ENCODE measurements around the gene CDK4.

CDK4 gene

DNA sequence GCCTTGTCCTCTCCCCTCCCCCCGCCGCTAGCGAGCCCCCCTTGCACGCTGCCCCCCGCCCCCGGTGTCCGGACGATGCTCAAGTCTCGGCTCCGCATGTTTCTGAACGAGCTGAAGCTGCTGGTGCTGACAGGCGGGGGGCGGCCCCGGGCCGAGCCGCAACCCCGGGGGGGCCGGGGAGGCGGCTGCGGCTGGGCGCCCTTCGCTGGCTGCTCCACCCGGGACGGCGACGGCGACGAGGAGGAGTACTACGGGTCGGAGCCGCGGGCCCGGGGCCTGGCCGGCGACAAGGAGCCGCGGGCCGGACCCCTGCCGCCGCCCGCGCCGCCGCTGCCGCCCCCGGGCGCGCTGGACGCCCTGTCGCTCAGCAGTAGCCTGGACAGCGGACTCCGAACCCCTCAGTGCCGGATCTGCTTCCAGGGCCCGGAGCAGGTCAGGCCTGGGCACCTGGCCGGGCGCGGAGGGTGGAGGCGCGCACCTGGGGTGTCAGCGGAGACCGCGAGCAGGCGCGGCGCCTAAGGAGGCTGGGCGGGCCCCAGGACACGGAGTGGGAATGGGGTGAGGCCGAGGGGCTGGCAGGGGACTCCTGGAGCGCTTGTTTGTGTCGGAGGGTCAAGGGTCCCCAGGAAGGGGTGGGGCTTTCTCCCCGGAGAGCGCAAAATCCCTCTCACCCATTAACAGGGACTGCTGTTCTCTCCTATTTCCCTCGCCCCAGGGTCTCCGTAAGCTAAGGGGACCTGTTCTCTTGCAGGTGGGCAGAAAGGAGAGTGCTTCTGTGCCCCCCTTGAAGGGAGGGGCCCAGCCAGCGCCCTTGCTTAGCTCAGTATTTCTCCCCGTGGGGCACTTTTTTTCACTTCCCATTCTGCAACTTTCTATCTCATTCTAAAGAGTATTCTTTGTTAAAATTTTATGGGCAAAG is 3.6 kb upstream of the CDK4 start:
- no peak for DNase-seq (ENCODE audit: low read depth)

DNA sequence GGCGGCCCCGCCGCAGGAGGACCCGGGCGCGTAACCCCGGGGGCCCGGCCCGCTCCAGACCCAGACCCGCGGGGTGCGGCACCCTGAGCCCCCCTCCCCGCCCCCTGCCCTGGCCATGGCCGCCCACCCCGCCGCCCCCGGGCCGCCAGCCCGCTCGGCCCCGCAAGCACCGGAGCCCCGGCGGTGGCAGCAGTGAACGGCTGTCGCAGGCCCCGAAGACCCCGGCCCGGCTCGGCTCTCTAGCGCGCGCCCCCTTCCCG is 3.0 kb upstream of the CDK4 start:
- no peak for DNase-seq (ENCODE audit: low read depth)

DNA sequence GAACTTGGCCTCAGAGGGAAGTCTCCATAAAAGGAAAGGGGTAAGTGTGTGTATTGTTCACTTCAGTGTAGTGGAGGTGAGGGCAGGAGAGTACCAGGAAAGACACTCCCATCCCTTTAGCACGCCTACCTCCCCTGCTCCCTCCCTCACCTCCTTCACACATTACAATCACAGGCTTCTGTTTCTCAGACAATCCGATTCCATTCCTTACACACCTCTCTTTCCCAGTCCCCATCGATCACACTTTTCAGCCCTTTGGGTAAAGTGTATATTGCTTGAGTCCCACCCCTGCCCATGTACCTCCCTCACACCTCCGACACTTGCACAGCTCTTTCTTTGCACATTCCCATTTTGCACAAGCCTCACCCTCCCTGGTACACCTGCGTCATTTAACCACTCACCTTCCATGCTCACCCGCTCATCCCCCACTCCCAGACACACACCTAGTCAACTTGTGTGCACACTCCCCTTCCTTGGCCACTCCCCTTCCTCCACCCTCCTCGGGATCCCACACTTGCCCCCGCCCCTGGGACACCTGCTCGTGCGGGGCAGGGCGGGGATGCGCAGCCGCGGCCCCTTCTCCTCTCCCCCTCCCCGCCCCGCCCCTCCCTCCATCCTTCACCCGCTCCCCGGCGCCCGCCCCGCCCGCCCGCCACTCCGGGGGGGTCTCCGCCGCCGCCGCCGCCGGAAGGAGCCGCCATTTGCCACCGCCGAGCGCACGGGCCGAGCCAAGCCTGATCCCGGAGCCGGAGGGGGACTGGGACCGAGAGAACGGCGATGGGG is 2.5 kb upstream of the CDK4 start, which contains the start of gene MARCHF9:
MARCHF9 (plus strand) TSS at position 693 of the 783 bp plus-strand sequence. CDS start 426 bp downstream, outside the sequence.
- DNase-seq (ENCODE audit: low read depth), result no peak

DNA sequence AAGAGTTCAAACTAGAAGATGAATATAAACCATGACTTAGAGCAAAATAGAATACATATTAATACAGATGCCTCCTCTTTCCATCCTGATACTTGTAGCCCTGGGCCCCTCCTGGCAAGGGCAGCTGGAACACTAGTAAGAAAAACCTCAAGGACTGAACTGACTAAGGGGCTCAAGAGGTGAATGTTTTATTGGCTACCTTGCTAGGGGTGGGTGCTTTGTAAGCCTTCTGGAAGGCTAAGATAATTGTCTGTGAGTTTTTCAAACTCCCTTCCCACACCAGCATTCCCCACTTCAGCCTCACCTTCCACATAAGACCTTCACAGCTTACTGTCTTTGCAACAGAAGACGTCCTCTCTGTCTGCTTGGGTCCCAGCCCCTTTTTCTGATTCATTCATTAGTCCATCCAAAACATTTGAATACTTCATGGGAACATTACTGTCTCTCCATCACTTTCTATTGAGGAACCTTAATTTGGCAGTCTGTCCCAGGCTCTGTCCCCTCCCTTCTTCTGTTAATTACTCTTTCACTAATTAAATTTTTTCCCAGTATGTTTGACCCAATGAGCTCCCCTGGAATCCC is 1.7 kb upstream of the CDK4 start:
- DNase-seq (ENCODE audit: low read depth), result no peak

DNA sequence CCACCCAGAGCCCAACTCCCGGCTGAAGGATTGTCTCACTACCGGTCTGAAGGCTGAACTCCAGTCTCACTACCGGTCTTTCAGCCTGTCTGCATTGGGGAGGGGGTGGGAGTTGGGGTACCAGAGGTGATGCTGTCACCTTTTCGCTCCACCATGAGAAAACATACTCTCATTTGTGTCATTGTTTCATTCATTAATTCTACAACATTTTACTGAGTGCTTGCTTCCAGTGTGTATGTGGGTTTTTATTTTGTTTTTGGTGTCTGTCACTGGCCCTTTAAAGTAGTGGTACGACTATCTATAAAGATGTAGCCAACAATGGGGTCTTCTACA is 524 bp upstream of the CDK4 start:
- DNase-seq (ENCODE audit: low read depth), result no peak

DNA sequence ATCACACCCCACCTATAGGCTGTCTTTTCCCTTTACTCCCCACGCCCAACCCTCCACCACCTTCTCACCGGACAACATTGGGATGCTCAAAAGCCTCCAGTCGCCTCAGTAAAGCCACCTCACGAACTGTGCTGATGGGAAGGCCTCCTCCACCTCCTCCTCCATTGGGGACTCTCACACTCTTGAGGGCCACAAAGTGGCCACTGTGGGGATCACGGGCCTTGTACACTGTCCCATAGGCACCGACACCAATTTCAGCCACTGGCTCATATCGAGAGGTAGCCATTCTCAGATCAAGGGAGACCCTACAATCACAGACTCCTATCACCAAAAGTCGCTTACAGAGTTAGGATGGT is 700 bp downstream of the CDK4 start:
- no peak for DNase-seq (ENCODE audit: low read depth)

DNA sequence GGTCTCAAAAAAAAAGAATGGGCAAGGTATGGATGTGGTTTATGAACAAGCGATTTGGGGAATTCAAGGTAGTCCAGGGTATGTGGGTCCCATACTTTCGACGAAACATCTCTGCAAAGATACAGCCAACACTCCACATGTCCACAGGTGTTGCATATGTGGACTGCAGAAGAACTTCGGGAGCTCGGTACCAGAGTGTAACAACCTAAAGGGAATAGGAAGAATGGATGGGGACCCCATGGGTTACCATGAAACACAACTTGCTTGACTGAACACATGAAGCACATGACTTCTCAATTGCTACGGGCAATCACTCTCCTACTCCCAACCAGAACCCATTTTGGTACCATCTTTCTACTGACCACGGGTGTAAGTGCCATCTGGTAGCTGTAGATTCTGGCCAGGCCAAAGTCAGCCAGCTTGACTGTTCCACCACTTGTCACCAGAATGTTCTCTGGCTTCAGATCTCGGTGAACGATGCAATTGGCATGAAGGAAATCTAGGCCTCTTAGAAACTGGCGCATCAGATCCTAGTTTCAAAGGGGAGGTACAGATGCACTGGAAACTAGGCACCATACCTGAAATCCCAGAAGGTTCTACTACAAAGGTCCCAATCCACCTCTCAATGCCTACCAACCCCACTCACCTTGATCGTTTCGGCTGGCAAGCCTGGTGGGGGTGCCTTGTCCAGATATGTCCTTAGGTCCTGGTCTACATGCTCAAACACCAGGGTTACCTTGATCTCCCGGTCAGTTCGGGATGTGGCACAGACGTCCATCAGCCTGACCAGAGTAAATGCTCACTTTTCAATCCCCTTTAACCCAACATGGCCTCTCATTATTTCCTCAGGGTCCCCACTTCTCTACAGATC is 1.3 kb downstream of the CDK4 start:
- DNase-seq (ENCODE audit: low read depth), result no peak

DNA sequence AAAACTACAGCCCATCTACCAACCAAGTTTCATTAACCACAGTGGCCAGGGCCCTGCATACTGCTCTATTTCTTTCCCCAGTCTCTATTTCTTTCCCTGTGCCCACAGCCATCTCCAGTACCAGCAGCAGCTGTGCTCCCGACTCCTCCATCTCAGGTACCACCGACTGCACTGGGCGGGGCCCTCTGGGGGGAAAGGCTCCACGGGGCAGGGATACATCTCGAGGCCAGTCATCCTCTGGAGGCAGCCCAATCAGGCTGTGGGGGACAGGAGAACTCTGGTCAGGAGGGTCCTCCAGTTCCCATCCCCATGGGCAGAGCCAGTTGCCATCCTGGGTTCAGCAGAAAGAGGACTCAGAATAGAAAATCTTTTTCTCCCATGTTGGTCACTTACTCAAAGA is 3.0 kb downstream of the CDK4 start:
- no peak for DNase-seq (ENCODE audit: low read depth)

DNA sequence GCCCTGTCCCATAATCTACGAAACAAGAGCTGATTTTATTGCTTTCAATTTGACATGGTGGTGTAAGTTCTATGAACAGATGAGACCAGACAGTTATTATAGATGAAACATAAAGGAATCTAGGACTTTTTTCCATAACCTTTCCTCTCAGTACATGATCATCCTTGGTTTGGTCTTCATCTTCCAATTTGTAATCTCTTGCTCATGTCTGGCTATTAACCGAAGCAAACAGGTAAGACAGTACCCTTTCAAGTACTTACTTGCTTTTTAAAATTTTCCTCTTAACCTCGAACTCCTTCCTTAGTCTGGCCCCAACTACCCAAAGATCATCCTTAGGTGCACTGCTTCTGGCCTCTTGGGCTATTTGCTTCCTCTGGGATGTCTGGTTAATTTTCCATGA is 6.1 kb downstream of the CDK4 start:
- no peak for DNase-seq (ENCODE audit: low read depth)

DNA sequence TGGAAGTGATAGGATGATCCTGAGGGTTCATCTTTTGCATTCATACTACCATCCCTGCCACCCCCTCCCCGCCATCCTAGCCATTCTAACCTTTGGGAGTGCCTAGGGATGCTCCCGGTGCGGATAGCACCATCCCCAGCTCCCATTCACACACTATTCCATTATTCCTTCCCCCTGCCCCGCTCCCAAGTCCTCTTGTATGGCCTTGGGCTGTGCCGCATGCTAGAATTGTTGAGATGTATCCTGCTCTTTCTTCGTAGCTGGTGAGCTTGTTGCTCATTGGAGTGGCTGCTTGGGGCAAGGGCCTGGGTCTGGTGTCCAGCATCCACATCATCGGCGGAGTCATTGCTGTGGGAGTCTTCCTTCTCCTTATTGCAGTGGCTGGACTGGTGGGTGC is 6.6 kb downstream of the CDK4 start:
- DNase-seq (ENCODE audit: low read depth), result no peak

DNA sequence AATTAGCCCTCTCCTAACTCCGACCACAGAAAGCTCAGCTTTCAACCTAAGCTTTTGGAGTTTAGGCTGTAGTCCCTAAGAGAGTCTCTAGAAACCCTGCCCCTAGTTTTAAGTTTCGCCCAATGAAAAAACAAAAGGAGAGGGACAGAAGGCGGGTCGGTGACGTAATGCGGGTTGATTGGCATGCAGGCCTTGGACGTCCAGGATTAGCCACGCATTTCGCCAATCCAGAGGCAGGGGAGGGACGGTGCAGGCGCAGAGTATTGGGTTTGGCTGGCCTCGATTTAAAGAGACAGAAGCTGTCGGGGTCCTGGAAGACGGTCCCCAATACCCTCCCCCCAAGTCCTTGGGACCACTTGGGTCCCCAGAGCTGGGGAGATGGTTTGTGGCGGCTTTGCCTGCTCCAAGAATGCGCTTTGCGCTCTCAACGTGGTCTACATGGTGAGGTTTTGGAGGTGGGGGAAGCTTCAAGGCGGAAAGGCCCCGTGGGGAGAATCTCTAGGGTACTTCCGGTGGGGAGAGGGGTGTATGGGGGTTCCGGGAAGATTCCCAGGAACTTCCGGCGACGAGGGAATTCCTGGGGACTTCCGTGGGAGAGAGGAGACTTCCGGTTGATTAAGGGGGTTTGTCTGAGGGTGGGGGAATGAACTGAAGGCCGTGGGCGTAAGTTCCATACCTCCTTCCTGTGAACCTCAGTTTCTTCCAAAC is 7.2 kb downstream of the CDK4 start, which contains the start of gene TSPAN31:
TSPAN31 (plus strand) TSS at position 263 of the 708 bp plus-strand sequence; CDS start at position 379, 116 bp downstream.
- peak; percentile 98 for DNase-seq (ENCODE audit: low read depth)

DNA sequence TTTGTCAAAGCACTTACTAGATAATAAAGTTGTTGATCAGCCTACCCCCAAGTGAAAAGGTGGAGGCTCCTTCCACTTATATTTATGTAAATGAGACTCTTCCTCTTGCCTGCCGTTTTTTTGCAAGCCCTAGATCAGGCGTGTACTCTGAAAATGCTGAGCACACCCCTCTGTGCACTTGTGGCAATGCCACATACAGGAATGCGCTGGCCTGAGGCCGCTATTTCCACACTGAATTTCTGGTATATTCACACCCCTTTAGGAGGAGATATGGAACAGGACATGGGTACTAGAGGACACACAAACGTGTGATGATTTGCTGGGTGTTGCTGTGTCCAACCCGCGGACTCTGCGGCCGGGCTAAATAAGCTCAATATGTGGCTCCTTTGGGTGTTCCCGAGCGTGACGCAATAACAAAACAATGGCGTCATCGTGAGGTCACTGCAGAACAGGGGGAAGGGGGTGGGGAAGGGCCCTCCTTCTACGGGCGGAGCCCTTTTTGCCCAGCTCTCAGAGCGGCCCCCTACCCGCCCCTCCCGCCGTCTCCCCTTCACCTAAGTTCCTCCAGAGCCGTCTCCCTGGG is 7.8 kb downstream of the CDK4 start:
- peak; percentile 77 for DNase-seq (ENCODE audit: low read depth)

DNA sequence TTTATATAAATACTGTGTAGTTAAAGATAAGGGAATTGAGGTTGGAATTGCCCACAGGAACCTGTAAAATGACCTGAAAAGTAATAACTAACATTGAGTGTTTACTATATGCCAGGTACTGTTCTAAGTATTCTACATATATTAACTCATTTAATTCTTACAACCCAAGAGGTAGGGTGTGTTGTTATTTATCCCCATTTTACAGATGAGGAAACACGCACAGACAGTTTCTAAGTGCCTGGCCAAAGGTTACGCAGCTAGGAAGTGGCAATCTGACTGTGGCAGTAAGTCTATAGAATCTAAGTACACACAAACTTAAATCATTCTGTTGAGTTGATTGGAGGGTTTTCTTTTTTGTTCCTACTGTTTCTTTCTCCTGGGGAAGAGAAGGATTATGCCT is 8.3 kb downstream of the CDK4 start:
- DNase-seq (ENCODE audit: low read depth), result no peak

DNA sequence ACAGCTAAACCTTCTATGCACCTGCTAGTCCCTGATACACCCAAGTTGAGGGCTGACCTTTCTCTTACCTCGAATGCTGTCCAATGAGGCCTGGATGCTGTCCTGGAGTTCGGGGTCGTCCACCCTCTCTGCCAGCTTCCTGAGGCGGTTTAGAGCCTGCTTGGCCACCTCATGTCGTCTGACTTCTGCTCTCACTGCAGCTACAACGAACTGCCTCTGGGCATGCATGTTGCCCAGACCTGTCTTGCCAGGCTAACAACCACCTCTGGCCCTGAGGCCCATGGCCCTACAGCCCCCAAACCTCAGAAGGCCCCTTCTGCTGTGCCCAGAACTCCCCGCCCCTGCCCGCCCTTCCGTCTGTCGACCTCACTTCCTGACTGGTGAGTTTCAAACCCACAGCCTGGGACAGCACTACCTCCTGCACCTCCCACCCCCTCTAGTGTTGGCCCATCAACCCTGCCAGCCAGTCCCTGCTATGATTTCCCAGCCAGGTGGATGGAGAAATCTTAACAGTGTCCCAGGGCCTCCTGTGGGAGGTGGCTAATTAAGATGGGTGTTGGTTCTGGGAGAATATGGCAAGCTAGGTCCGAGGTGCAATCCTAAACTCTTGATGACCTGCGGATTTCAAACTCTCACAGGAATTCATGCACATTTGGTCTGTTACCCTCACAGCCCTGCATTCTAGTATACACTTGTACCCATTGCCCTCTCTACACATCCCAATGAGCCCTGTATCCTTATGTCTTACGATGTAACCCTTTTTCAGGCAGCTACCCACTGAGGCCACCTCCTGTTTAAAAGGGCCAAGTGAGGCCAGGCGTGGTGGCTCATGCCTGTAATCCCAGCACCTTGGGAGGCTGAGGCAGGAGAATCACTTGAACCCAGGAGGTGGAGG is 10.0 kb downstream of the CDK4 start:
- no peak for DNase-seq (ENCODE audit: low read depth)

DNA sequence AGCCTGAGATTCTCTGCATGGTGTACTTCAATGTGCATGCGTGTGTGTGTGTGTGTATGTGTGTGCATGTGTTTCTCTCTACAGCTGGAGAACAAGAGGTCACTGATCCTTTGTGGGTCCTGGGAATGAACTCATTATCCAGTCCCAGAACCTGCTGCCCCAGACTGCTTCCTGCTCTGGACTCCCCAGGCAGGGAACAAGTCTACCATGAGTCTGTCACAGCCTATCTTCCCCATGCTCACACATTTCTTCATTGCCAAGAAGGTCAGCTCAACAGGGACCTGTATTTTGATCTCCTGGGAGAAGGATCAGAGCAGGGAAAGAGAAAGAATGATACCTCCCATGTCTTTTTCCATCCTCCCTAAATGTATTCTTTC is 10.7 kb downstream of the CDK4 start:
- no peak for DNase-seq (ENCODE audit: low read depth)

DNA sequence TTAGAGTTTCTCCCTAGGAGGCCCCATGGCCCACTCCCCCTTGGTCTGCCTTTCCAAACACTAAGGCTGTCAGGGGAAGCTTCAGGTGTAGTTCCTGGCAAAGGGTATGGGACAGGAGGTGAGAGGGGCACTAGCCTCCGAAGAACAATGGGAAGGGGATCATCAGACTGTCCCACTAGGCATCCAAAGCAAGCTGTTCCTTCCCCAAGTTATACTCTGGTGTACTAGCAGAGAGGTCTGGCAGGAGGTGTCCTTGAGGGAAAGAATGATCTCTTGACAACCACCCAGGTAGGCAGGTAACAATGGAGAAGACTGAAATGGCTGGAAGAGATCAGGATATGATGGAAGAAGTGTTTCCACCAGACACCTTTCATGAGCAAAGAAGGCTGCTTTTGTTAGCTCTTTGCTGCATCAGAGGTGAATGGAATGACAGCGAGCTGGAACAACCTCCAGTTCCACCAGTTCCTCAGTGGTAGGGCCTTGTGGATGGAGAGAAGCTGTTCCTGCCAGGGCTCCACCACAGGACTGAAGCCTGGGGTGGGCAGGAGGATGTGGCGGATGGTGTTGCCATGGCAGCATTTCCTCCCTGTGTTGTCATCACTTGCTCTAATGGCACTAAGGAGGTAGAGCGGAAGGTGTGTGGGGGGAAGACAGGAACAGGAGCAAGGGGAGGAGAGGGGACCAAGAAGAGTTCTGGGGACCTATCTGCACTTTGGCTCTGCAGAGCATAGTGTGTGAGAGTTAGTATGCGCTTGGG is 11.3 kb downstream of the CDK4 start:
- DNase-seq (ENCODE audit: low read depth), result no peak

DNA sequence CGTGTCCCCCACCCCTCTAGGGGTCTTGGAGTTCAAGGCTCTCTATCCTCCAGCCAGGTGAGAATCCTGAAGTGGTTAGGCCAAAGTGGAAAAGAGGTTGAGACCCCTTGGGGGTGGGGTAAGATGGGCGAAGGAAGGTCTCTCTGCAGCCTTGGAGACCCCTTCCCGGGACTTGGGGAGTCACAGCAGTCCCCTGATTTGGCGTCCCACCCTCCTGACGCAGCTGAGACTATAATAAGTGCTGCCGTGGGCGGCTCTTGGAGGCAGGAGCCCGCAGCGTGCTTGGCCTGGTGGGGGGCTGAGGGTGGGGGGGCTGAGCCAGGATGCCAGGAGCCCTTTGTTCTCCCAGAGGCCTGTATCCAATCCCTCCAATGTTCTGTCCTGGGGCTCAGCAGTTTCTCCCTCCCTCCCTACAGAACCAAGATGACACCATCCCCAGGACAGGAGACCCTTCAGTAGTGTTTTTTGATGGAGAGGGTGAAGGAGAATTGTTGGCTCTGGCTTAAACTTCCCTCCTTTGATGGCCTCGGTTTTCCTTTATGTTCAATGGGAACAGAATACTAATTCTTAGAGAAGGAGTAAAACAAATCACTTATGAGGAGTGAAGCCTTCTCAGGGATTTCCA is 12.1 kb downstream of the CDK4 start:
- DNase-seq (ENCODE audit: low read depth), result no peak

DNA sequence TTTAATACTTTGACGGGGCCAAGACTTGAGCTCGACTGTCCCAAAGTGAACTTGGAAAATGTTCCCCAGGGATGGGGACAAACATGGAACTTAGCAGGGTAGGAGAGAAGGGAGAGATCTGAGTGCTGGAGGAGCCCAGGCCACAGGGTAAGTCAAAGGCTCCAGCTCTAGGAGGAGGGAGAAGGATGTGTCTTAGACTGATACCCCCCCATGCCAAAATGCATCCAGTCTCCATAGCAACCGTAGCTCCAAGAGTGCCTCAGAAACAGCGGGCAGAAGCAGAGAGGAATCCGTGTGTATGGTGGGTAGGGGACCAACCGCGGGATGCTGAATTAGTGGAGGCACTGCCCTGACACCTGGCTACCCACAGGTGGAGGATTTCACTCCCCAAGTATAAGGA is 12.7 kb downstream of the CDK4 start:
- no peak for DNase-seq (ENCODE audit: low read depth)

DNA sequence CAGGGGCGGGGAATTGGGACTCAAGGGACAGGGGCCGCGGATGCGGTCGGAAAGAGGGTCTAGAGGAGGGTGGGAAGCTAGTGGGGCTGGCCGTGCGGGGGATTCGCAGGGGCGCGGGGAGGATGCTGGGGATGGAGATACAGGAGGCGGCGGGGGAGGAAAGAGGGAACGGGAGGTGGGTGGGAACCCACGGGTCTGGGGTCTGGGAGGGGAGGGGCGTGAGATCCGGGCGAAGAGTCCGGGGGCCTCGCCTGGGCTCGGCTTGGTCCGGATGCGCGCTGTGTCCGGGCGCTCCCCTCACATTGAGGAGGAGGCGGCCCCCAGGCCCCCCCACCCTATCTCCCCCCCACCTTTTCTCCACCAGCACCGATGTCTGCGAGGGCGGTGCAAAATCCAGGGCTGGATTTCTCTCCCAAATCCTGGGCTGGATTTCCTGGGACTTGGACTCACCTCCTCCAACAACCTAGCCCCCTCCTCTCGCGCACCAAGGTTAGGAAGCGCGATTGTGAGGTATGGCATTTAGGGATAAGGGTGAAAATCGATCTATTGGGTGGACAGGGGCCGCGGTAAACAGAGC is 13.4 kb downstream of the CDK4 start, which contains the start of gene AGAP2:
AGAP2 (minus strand) TSS at position 82 of the 577 bp plus-strand sequence. CDS start 496 bp downstream, outside the sequence.
- DNase-seq (ENCODE audit: low read depth), result no peak
